Right atrium auricular region (tissue), 2 donors: Measurements from ENCODE around the gene PLA2G7. TPM values are rescaled to one million over a fixed set of nuclear protein-coding genes. Genes with fewer than 3 reads are reported as not detected.
"Not testable (repeated sequence)": the region's sequence is repeated elsewhere in the genome, so short reads cannot be mapped to it uniquely, and the experiment has no call there.

Experiments
- DNase-seq: peaks from one replicate; pipeline ENCODE4 v3.0.0-alpha.2; 2019; ENCODE audit warnings: low spot score
- H3K27ac ChIP-seq, 2 donors: fragments of 200-600 bp; sonication (generic); 1 replicate in 1 of 2; 2 replicates in 1 of 2; pipeline ENCODE4 v1.5.1; 2016 to 2019
- H3K27me3 ChIP-seq, 2 donors: fragments of 200-600 bp; sonication (generic); one replicate each; pipeline versions ENCODE4 v1.5.1 to v1.6.0; 2017 to 2019
- H3K36me3 ChIP-seq: fragments of 200-600 bp; sonication (generic); one replicate; pipeline ENCODE4 v1.5.1; 2016
- H3K4me1 ChIP-seq, 2 donors: fragments of 200-600 bp; sonication (generic); one replicate each; pipeline versions ENCODE4 v1.5.1 to v1.6.0; 2017 to 2019
- H3K4me3 ChIP-seq, 2 donors: fragments of 200-600 bp; sonication (generic); 1 replicate in 1 of 2; 2 replicates in 1 of 2; pipeline ENCODE4 v1.5.1; 2017 to 2019; ENCODE audit warnings: mild to moderate bottlenecking in 1 of 2, moderate library complexity in 1 of 2
- H3K9me3 ChIP-seq, 2 donors: fragments of 200-600 bp; sonication (generic); one replicate each; pipeline ENCODE4 v1.5.1; 2019
- total RNA-seq, 2 donors: library from RNA; depleted of rRNA; stranded (reverse); fragments of >200 nt; gene quantifications; one replicate each; pipeline ENCODE4 v1.1.0, GENCODE V29; 2016
- TF ChIP-seq, protein P1 (sequence below), 2 donors: fragments of 200-600 bp; sonication (generic); IDR thresholded peaks; one replicate each; pipeline ENCODE4 v1.5.1; 2019; ENCODE audit warnings: antibody characterized with exemption in 2 of 2

Gene PLA2G7
- total RNA-seq, result under 1 TPM; 0.26 to 0.63 TPM

GRCh38 chr6:46734867-46735719 is at the start of gene PLA2G7:
Gene PLA2G7, minus strand, starts transcription at chr6:46735375. Its CDS starts 12,484 bp downstream, at chr6:46722891.
- no peak for DNase-seq
- TF ChIP-seq, protein P1, sequence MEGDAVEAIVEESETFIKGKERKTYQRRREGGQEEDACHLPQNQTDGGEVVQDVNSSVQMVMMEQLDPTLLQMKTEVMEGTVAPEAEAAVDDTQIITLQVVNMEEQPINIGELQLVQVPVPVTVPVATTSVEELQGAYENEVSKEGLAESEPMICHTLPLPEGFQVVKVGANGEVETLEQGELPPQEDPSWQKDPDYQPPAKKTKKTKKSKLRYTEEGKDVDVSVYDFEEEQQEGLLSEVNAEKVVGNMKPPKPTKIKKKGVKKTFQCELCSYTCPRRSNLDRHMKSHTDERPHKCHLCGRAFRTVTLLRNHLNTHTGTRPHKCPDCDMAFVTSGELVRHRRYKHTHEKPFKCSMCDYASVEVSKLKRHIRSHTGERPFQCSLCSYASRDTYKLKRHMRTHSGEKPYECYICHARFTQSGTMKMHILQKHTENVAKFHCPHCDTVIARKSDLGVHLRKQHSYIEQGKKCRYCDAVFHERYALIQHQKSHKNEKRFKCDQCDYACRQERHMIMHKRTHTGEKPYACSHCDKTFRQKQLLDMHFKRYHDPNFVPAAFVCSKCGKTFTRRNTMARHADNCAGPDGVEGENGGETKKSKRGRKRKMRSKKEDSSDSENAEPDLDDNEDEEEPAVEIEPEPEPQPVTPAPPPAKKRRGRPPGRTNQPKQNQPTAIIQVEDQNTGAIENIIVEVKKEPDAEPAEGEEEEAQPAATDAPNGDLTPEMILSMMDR (IDR thresholded peaks at IDR 0.05), result peak in 1 of 2 donors; percentile 16
- no peaks in the 10 kb centered on the region for H3K36me3 ChIP-seq
- peaks cover 0 to 10% of the 10 kb centered on the region in 2 donors for H3K4me1 ChIP-seq
- peak within 1 kb of the TSS; percentile 44 to 70 for H3K4me3 ChIP-seq
- no peaks in the 10 kb centered on the region for H3K27me3 ChIP-seq
- no peaks in the 10 kb centered on the region for H3K9me3 ChIP-seq
- H3K27ac ChIP-seq, result peak within 1 kb of the TSS in 1 of 2 donors; percentile 14

DNA sequence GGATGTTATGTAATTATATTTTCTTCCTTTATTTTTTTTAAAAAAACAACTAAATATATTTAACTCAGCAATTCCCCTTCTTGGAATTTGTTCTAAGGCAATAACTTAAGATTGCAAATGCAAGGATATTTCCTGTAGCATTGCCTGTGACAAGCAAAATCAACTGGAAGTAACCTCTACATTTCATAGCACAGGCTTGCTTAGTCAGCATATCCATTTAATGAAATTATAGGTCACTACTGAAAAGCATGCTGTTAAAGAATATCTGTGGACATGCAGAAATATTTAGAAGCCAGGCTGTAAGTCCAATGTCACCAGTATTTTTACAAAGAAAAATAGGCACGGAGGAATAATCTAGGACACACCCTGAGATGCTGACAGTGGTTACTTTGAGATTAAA is 49.4 kb upstream of the PLA2G7 start:
- H3K9me3 ChIP-seq, result no peaks in the 10 kb centered on the region
- H3K27ac ChIP-seq, result no peak overlapping the region
- H3K4me3 ChIP-seq, result no peak overlapping the region
- no peaks in the 10 kb centered on the region for H3K4me1 ChIP-seq
- no peaks in the 10 kb centered on the region for H3K27me3 ChIP-seq
- no peaks in the 10 kb centered on the region for H3K36me3 ChIP-seq
- DNase-seq, result no peak
- TF ChIP-seq, protein P1 (IDR thresholded peaks at IDR 0.05), result no peak

DNA sequence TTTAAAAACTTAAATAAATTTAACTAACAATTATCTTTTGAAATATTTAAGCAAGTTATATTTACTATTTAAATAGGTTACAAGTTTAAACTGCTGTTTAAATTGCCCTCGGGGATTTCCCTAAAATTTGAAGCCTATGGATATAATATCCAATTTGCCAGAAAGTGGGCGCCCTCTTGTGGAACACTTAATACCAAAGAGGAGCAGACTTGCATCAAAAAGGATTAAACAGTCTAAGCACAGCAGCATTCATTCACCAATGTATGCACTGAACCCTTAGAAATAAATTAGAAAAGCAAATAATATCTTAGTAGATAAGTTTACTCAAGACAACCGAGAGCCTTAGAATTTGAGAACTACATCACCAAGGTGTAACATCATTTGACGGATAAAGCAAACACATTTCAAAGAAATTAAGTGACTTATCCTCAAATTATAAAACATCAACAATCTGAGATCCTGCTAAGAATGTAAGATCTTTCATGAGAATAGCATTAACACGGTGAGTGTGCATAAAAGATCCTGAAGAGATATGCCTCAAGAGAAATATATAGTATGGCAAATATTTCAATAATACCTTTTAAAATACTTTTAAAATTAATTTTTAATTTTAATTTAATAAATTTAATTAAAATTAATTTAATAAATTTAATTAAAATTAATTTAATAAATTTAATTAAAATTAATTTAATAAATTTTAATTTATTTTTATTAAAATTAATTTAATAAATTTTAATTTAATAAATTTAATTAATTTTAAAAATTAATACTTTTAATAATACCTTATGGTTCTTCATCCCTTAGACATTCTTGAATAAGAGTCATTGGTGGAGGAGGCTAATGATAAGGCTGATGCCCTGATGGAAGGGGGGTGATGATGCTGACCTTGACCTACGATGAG is 46.6 kb upstream of the PLA2G7 start:
- Histone ChIP-seq H3K27me3 (no peaks in the 10 kb centered on the region), H3K27ac (no peak overlapping the region), H3K4me3 (no peak overlapping the region), H3K9me3 (no peaks in the 10 kb centered on the region), H3K4me1 (no peaks in the 10 kb centered on the region), H3K36me3 (no peaks in the 10 kb centered on the region)
- DNase-seq, result no peak
- TF ChIP-seq, protein P1 (IDR thresholded peaks at IDR 0.05), result peak; percentile 62 to 75

DNA sequence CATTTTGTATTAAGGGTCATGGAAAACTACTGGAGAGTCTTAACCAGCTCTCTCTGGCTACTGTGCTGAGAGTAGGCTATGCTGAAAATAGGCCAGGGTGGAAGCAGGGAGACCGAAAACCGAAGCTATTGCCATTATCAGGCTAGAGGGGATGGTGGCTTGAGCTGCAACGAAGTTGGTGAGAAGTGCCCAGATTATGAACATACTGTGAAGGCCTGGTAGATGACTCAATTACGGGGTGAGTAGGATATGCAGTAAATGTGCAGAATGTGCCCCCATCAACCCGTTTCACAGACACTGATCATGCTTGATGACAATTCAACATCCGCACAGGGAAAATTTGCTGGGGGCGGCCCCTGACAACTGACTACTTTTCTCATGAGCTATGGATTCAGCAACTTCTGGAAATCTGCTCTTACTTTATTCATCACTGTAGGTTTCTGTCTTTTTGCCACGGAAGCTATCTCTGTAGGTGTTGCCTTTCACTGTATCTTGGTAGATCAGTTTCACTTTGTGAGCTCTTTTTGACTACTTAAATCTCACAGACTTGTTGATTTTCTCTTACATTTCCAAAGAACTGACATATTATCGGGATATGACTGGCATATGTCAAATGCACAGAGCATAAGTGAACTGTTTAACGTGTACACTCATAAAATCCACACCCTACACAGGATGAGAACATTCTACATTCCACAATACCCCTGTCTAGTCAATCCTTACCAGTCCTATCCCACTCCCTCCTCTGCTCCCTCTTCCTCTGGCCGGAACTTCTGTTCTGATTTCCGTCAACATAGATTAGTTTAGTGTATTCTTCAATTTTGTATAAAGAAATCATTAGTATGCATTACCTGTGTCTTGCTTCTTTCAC is 42.5 kb upstream of the PLA2G7 start:
- Histone ChIP-seq H3K4me1 (peaks cover 0 to 8% of the 10 kb centered on the region in 2 donors), H3K4me3 (no peak overlapping the region), H3K36me3 (no peaks in the 10 kb centered on the region), H3K27me3 (no peaks in the 10 kb centered on the region), H3K9me3 (no peaks in the 10 kb centered on the region), H3K27ac (no peak overlapping the region)
- TF ChIP-seq, protein P1 (IDR thresholded peaks at IDR 0.05), result no peak
- DNase-seq, result no peak

DNA sequence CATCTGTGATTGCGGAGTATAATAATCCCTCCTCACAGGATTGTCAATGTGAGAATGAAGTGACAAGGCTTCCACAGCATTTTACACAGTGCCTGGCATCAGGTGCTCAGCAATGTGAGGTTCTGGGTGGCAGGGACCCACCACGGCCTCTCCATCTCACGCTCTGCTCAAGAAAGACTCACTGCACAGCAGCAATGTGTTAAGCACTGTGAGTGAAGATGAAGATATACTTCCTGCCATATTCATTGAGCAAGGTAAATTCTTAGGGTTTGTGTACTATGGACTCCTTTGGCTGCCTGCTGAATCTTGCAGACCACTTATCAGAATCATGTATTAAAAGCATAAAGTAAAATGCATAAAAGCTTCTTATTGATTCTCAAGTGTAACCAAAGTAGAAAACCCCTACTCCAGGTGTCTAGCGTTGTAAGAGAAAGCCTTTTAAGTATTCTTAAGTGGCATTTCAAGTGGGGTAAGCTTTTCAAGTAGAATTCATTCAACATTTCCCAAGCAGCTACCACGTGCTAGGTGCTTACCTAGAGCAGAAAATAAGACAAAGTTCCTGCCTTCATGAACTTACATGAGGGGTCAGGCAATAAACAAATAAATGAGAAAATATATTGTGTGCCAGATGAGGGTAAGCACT is 41.0 kb upstream of the PLA2G7 start:
- H3K27me3 ChIP-seq, result no peaks in the 10 kb centered on the region
- H3K4me1 ChIP-seq, result peaks cover 4 to 23% of the 10 kb centered on the region in 2 donors
- H3K9me3 ChIP-seq, result no peaks in the 10 kb centered on the region
- H3K4me3 ChIP-seq, result no peak overlapping the region
- no peaks in the 10 kb centered on the region for H3K36me3 ChIP-seq
- TF ChIP-seq, protein P1 (IDR thresholded peaks at IDR 0.05), result no peak
- no peak overlapping the region for H3K27ac ChIP-seq
- no peak for DNase-seq

- H3K4me1 ChIP-seq, result peaks cover 4 to 25% of the 10 kb centered on the region in 2 donors
- H3K9me3 ChIP-seq, H3K4me3 ChIP-seq, H3K27me3 ChIP-seq, DNase-seq, H3K36me3 ChIP-seq, H3K27ac ChIP-seq: not testable (repeated sequence)
These were observed 39.6 kb upstream of the PLA2G7 start for GRCh38 chr6:46774736-46775135.
